HepG2 (cell line): ENCODE data around the gene DOCK1.

Source experiments
- AGO1 ChIP-seq: fragments of 200-400 bp; formaldehyde crosslinking; IDR thresholded peaks from 2 replicates; pipeline ENCODE4 v1.6.1; 2017; ENCODE audit warnings: mild to moderate bottlenecking, low read depth, low read length, moderate library complexity; ENCODE audit not compliant: poor library complexity, severe bottlenecking
- CTCF ChIP-seq: sonication (generic); formaldehyde crosslinking; IDR thresholded peaks from 2 replicates; pipeline ENCODE4 v1.5.0; 2020; ENCODE audit warnings: mild to moderate bottlenecking, missing genetic modification reagents, moderate library complexity
- GTF3A ChIP-seq: sonication (generic); formaldehyde crosslinking; conservative IDR thresholded peaks from 2 replicates; pipeline ENCODE4 v1.4.0; 2020; ENCODE audit warnings: mild to moderate bottlenecking, missing genetic modification reagents
- MXI1 ChIP-seq: IDR thresholded peaks from 3 replicates; pipeline ENCODE4 v1.6.1; 2012; ENCODE audit warnings: low read depth, low read length, inconsistent platforms, borderline replicate concordance
- NCOA1 ChIP-seq: sonication (generic); formaldehyde crosslinking; IDR thresholded peaks from 2 replicates; pipeline ENCODE4 v1.9.0; 2021; ENCODE audit warnings: missing genetic modification reagents
- NFRKB ChIP-seq: fragments of 450-650 bp; IDR thresholded peaks from 2 replicates; pipeline ENCODE4 v1.6.1; 2017
- THAP9 ChIP-seq: sonication (generic); formaldehyde crosslinking; IDR thresholded peaks from 2 replicates; pipeline ENCODE4; 2020; ENCODE audit warnings: missing genetic modification reagents, mild to moderate bottlenecking, borderline replicate concordance
- ZHX1 ChIP-seq: sonication (generic); formaldehyde crosslinking; IDR thresholded peaks from 2 replicates; pipeline ENCODE4 v1.8.1; 2022; ENCODE audit warnings: low read depth, mild to moderate bottlenecking, missing genetic modification reagents
- ZSCAN22 ChIP-seq: sonication (generic); formaldehyde crosslinking; IDR thresholded peaks from 2 replicates; pipeline ENCODE4 v1.4.0; 2020; ENCODE audit warnings: mild to moderate bottlenecking, missing genetic modification reagents

GRCh38 chr10:126917375-126917774 lies 12.1 kb downstream of the DOCK1 start:
- TF ChIP-seq NFRKB, result no peak
- no peak for TF ChIP-seq ZHX1 (CRISPR knock-in tag)
- TF ChIP-seq CTCF, result no peak
- no peak for TF ChIP-seq ZSCAN22
- TF ChIP-seq AGO1, result no peak
- TF ChIP-seq THAP9, result no peak
- TF ChIP-seq NCOA1 (CRISPR knock-in tag), result no peak
- no peak for TF ChIP-seq GTF3A (CRISPR knock-in tag)
- TF ChIP-seq MXI1, result no peak
